ENCODE measurements around the gene B4GALT1.
"Not testable (repeated sequence)": the region's sequence is repeated elsewhere in the genome, so short reads cannot be mapped to it uniquely, and the experiment has no call there.

B4GALT1 gene

GRCh38 chr9:33184963-33185362, 17.8 kb upstream of the B4GALT1 start:
- DNase-seq (ENCODE audit: low read depth in 2 of 2): no peak

- DNase-seq (ENCODE audit: low read depth in 2 of 2): no peak
Observed at GRCh38 chr9:33182519-33182918, 15.4 kb upstream of the B4GALT1 start.

GRCh38 chr9:33180526-33181184, 13.5 kb upstream of the B4GALT1 start:
- no peak for DNase-seq (ENCODE audit: low read depth in 2 of 2)

- DNase-seq (ENCODE audit: low read depth in 2 of 2): no peak
Observed at GRCh38 chr9:33178972-33179697, 12.0 kb upstream of the B4GALT1 start.

- no peak for DNase-seq (ENCODE audit: low read depth in 2 of 2)
Observed at GRCh38 chr9:33177639-33178038, 10.5 kb upstream of the B4GALT1 start.

GRCh38 chr9:33177086-33177485, 9.9 kb upstream of the B4GALT1 start:
- no peak for DNase-seq (ENCODE audit: low read depth in 2 of 2)

- no peak for DNase-seq (ENCODE audit: low read depth in 2 of 2)
Observed at GRCh38 chr9:33175649-33176325, 8.7 kb upstream of the B4GALT1 start.

GRCh38 chr9:33172256-33173238, 5.4 kb upstream of the B4GALT1 start:
- DNase-seq (ENCODE audit: low read depth in 2 of 2): no peak

GRCh38 chr9:33170464-33171415, 3.6 kb upstream of the B4GALT1 start:
- no peak for DNase-seq (ENCODE audit: low read depth in 2 of 2)

GRCh38 chr9:33168941-33169544, 1.9 kb upstream of the B4GALT1 start:
- no peak for DNase-seq (ENCODE audit: low read depth in 2 of 2)

- no peak for DNase-seq (ENCODE audit: low read depth in 2 of 2)
Observed at GRCh38 chr9:33167972-33168461, 881 bp upstream of the B4GALT1 start.

GRCh38 chr9:33166231-33167083, 679 bp downstream of the B4GALT1 start:
- no peak for DNase-seq (ENCODE audit: low read depth in 2 of 2)

- no peak for DNase-seq (ENCODE audit: low read depth in 2 of 2)
Observed at GRCh38 chr9:33165263-33166151, 1.6 kb downstream of the B4GALT1 start.

- not testable (repeated sequence) for DNase-seq (ENCODE audit: low read depth in 2 of 2)
Observed at GRCh38 chr9:33164921-33165262, 2.2 kb downstream of the B4GALT1 start.

- DNase-seq (ENCODE audit: low read depth in 2 of 2): no peak
Observed at GRCh38 chr9:33164138-33164809, 2.9 kb downstream of the B4GALT1 start.

- DNase-seq (ENCODE audit: low read depth in 2 of 2): no peak
Observed at GRCh38 chr9:33163433-33164137, 3.6 kb downstream of the B4GALT1 start.

Measured in activated CD8-positive, alpha-beta memory T cell treated with anti-CD3 and anti-CD28 coated beads for 4 hours (primary cell).